Gastrocnemius medialis (tissue), 4 donors: Measurements from ENCODE around the gene TEX38. TPM values are rescaled to one million over a fixed set of nuclear protein-coding genes. Genes with fewer than 3 reads are reported as not detected.
"Not testable (repeated sequence)": the region's sequence is repeated elsewhere in the genome, so short reads cannot be mapped to it uniquely, and the experiment has no call there.

Experiments used
- ATAC-seq, 2 donors: fragments of 150-250 bp; one replicate each; pipeline ENCODE4 v1.9.1; 2016
- DNase-seq, 2 donors: peaks; one replicate each; pipeline ENCODE4 v3.0.0-alpha.2; 2019
- H3K27ac ChIP-seq, 4 donors: fragments of 200-600 bp; sonication (generic); 1 replicate in 1 of 4; 2 replicates in 3 of 4; pipeline ENCODE4 v1.5.1; 2016 to 2018; ENCODE audit warnings: mild to moderate bottlenecking in 2 of 4, moderate library complexity in 1 of 4
- H3K27me3 ChIP-seq, 3 donors: fragments of 200-600 bp; sonication (generic) in 2 of 3; 1 replicate in 1 of 3; 2 replicates in 2 of 3; pipeline versions ENCODE4 v1.5.1 to v1.6.0; 2016 to 2019; ENCODE audit warnings: mild to moderate bottlenecking in 1 of 3, moderate library complexity in 1 of 3
- H3K36me3 ChIP-seq, 2 donors: fragments of 200-600 bp; sonication (generic) in 1 of 2; one replicate each; pipeline ENCODE4 v1.5.1; 2017 to 2018
- H3K4me1 ChIP-seq, 2 donors: fragments of 200-600 bp; sonication (generic) in 1 of 2; one replicate each; pipeline ENCODE4 v1.5.1; 2016 to 2017; ENCODE audit warnings: mild to moderate bottlenecking in 2 of 2
- H3K4me3 ChIP-seq, 4 donors: fragments of 200-600 bp; sonication (generic) in 3 of 4; 1 replicate in 1 of 4; 2 replicates in 3 of 4; pipeline ENCODE4 v1.5.1; 2016 to 2019; ENCODE audit warnings: mild to moderate bottlenecking in 2 of 4
- H3K9me3 ChIP-seq, 3 donors: fragments of 200-600 bp; sonication (generic) in 2 of 3; 1 replicate in 1 of 3; 2 replicates in 2 of 3; pipeline ENCODE4 v1.5.1; 2016 to 2019
- CTCF ChIP-seq, 5 experiments: fragments of 450-650 bp in 3 of 5; fragments of 200-600 bp in 2 of 5; sonication (generic) in 2 of 5; IDR thresholded peaks in 4 of 5; conservative IDR thresholded peaks in 1 of 5; 1 replicate in 4 of 5; 2 replicates in 1 of 5; pipeline ENCODE4 v1.5.1; 2016 to 2019; ENCODE audit warnings: antibody characterized with exemption in 5 of 5, mild to moderate bottlenecking in 3 of 5, moderate library complexity in 3 of 5
- POLR2A ChIP-seq, 2 donors: fragments of 450-650 bp; IDR thresholded peaks; one replicate each; pipeline ENCODE4 v1.6.1; 2017; ENCODE audit warnings: antibody characterized with exemption in 2 of 2, mild to moderate bottlenecking in 2 of 2, moderate library complexity in 2 of 2
- in situ Hi-C, 4 donors: fragments of 200-750 bp; cut with MboI; loops; one replicate each; pipeline versions ENCODE4 v1.15.0 to v1.8.0; 2017; ENCODE audit warnings: low sequenced_read_pairs in 4 of 4
- intact Hi-C: fragments of 100-400 bp; cut with DNase I; formaldehyde crosslinking; loops from one replicate; pipeline ENCODE4 v1.15.1; 2023; ENCODE audit warnings: low total_unique reads
- total RNA-seq, 4 donors: library from RNA; depleted of rRNA; stranded (reverse); fragments of >200 nt; gene quantifications; one replicate each; pipeline versions ENCODE4 v1.1.0 to v1.2.3, GENCODE V29; 2016

Gene TEX38
- total RNA-seq, 4 donors from 2014 or later = not detected

- TF ChIP-seq CTCF (IDR thresholded peaks at IDR 0.05 in 4 of 5, conservative IDR thresholded peaks at IDR 0.05 in 1 of 5) (no peak), POLR2A (IDR thresholded peaks at IDR 0.05) (no peak)
- H3K9me3 ChIP-seq = no peaks in the 10 kb centered on the region
- ATAC-seq (no peak), DNase-seq (no peak)
- H3K27ac ChIP-seq = no peak overlapping the region
- intact Hi-C loops (no loop called here), in situ Hi-C loops (no loop called here)
- no peaks in the 10 kb centered on the region for H3K27me3 ChIP-seq
- peaks cover 0 to 35% of the 10 kb centered on the region in 2 donors for H3K36me3 ChIP-seq
- peaks cover 50 to 59% of the 10 kb centered on the region in 2 donors for H3K4me1 ChIP-seq
- no peak overlapping the region for H3K4me3 ChIP-seq
These were observed 20.5 kb downstream of the TEX38 start for GRCh38 chr1:46691997-46692790.

GRCh38 chr1:46692811-46693770 lies 21.4 kb downstream of the TEX38 start:
- intact Hi-C loops = no loop called here
- H3K9me3 ChIP-seq = no peaks in the 10 kb centered on the region
- no peak overlapping the region for H3K4me3 ChIP-seq
- peaks cover 41 to 50% of the 10 kb centered on the region in 2 donors for H3K4me1 ChIP-seq
- no peak for ATAC-seq
- no peaks in the 10 kb centered on the region for H3K27me3 ChIP-seq
- H3K27ac ChIP-seq = no peak overlapping the region
- TF ChIP-seq POLR2A (IDR thresholded peaks at IDR 0.05) (no peak), CTCF (IDR thresholded peaks at IDR 0.05 in 4 of 5, conservative IDR thresholded peaks at IDR 0.05 in 1 of 5) (no peak)
- no peak for DNase-seq
- peaks cover 0 to 35% of the 10 kb centered on the region in 2 donors for H3K36me3 ChIP-seq
- in situ Hi-C loops = no loop called here

- intact Hi-C loops, in situ Hi-C loops: not testable (repeated sequence)
- peaks cover 0 to 35% of the 10 kb centered on the region in 2 donors for H3K36me3 ChIP-seq
These were observed 23.0 kb downstream of the TEX38 start for GRCh38 chr1:46694676-46695075.

GRCh38 chr1:46697053-46697452 lies 25.4 kb downstream of the TEX38 start:
- Histone ChIP-seq H3K36me3 (peaks cover 0 to 17% of the 10 kb centered on the region in 2 donors), H3K27ac (no peak overlapping the region), H3K4me1 (peaks cover 16 to 17% of the 10 kb centered on the region in 2 donors), H3K9me3 (no peaks in the 10 kb centered on the region), H3K4me3 (no peak overlapping the region), H3K27me3 (no peaks in the 10 kb centered on the region)
- intact Hi-C loops (no loop called here), in situ Hi-C loops (no loop called here)
- no peak for DNase-seq
- ATAC-seq = no peak
- TF ChIP-seq POLR2A (IDR thresholded peaks at IDR 0.05) = no peak
- no peak for TF ChIP-seq CTCF (IDR thresholded peaks at IDR 0.05 in 4 of 5, conservative IDR thresholded peaks at IDR 0.05 in 1 of 5)

More at GRCh38 chr1:46694676-46695075, 23.0 kb downstream of the TEX38 start:
- ATAC-seq, H3K27ac ChIP-seq, H3K27me3 ChIP-seq, H3K4me3 ChIP-seq, DNase-seq, H3K9me3 ChIP-seq: not testable (repeated sequence)
- H3K4me1 ChIP-seq = peaks cover 26 to 34% of the 10 kb centered on the region in 2 donors

- Histone ChIP-seq H3K4me3 (no peak overlapping the region), H3K9me3 (no peaks in the 10 kb centered on the region), H3K4me1 (peaks cover 0 to 5% of the 10 kb centered on the region in 2 donors), H3K27me3 (no peaks in the 10 kb centered on the region), H3K27ac (no peak overlapping the region), H3K36me3 (peaks cover 0 to 31% of the 10 kb centered on the region in 2 donors)
- no peak for DNase-seq
- intact Hi-C loops = no loop called here
- in situ Hi-C loops = no loop called here
- no peak for TF ChIP-seq CTCF (IDR thresholded peaks at IDR 0.05 in 4 of 5, conservative IDR thresholded peaks at IDR 0.05 in 1 of 5)
- no peak for TF ChIP-seq POLR2A (IDR thresholded peaks at IDR 0.05)
- ATAC-seq = no peak
These were observed 28.0 kb downstream of the TEX38 start for GRCh38 chr1:46699666-46700065.
